Ascending aorta (tissue), 2 donors: ENCODE data around the gene EEIG2. TPM values are rescaled to one million over a fixed set of nuclear protein-coding genes. Genes with fewer than 3 reads are reported as not detected.

Experiments used
- DNase-seq, 2 donors: peaks; one replicate each; pipeline ENCODE4 v3.0.0-alpha.2; 2019; ENCODE audit warnings: low spot score in 2 of 2
- H3K27ac ChIP-seq, 2 donors: fragments of 200-600 bp; sonication (generic); one replicate each; pipeline ENCODE4 v1.5.1; 2016 to 2017; ENCODE audit warnings: mild to moderate bottlenecking in 1 of 2
- H3K27me3 ChIP-seq: fragments of 200-600 bp; sonication (generic); one replicate; pipeline ENCODE4 v1.5.1; 2017
- H3K36me3 ChIP-seq, 2 donors: fragments of 200-600 bp; sonication (generic); one replicate each; pipeline ENCODE4 v1.5.1; 2016
- H3K4me1 ChIP-seq, 2 donors: fragments of 200-600 bp; sonication (generic); one replicate each; pipeline ENCODE4 v1.5.1; 2016 to 2017; ENCODE audit warnings: mild to moderate bottlenecking in 1 of 2
- H3K4me3 ChIP-seq, 2 donors: fragments of 200-600 bp; sonication (generic); one replicate each; pipeline ENCODE4 v1.5.1; 2016 to 2017; ENCODE audit warnings: mild to moderate bottlenecking in 1 of 2
- H3K9me3 ChIP-seq, 2 donors: fragments of 200-600 bp; sonication (generic); one replicate each; pipeline ENCODE4 v1.5.1; 2016
- intact Hi-C: fragments of 100-400 bp; cut with DNase I; formaldehyde crosslinking; loops from one replicate; pipeline ENCODE4 v1.15.1; 2023
- total RNA-seq: library from RNA; depleted of rRNA; stranded (reverse); fragments of >200 nt; gene quantifications from one replicate; pipeline ENCODE4 v1.1.0, GENCODE V29; 2016
- TF ChIP-seq, protein P1 (sequence below), 3 experiments: fragments of 200-600 bp in 2 of 3; fragments of 450-650 bp in 1 of 3; sonication (generic) in 2 of 3; IDR thresholded peaks; one replicate each; pipeline ENCODE4 v1.5.1; 2016 to 2019; ENCODE audit warnings: antibody characterized with exemption in 3 of 3, mild to moderate bottlenecking in 1 of 3, moderate library complexity in 1 of 3

Gene EEIG2
- total RNA-seq, 1 donor from 2014 or later, result 9.6 TPM

GRCh38 chr1:108561689-108562326 lies 1.9 kb downstream of the EEIG2 start:
- TF ChIP-seq, protein P1, sequence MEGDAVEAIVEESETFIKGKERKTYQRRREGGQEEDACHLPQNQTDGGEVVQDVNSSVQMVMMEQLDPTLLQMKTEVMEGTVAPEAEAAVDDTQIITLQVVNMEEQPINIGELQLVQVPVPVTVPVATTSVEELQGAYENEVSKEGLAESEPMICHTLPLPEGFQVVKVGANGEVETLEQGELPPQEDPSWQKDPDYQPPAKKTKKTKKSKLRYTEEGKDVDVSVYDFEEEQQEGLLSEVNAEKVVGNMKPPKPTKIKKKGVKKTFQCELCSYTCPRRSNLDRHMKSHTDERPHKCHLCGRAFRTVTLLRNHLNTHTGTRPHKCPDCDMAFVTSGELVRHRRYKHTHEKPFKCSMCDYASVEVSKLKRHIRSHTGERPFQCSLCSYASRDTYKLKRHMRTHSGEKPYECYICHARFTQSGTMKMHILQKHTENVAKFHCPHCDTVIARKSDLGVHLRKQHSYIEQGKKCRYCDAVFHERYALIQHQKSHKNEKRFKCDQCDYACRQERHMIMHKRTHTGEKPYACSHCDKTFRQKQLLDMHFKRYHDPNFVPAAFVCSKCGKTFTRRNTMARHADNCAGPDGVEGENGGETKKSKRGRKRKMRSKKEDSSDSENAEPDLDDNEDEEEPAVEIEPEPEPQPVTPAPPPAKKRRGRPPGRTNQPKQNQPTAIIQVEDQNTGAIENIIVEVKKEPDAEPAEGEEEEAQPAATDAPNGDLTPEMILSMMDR (IDR thresholded peaks at IDR 0.05), result peak; percentile 12 to 39 (median 36)
- intact Hi-C loops, result loop anchor here (2.0 to 5.0 kb wide), 4 partner anchors 65 to 185 kb away; partner anchors contain the start of genes PRPF38B and STXBP3
- no peaks in the 10 kb centered on the region for H3K27me3 ChIP-seq
- peak in 1 of 2 donors; percentile 69 for DNase-seq
- no peaks in the 10 kb centered on the region for H3K9me3 ChIP-seq
- H3K4me3 ChIP-seq, result peak overlapping the region; percentile 72 to 87
- H3K27ac ChIP-seq, result no peak overlapping the region
- no peaks in the 10 kb centered on the region for H3K36me3 ChIP-seq
- H3K4me1 ChIP-seq, result peaks cover 9 to 19% of the 10 kb centered on the region in 2 donors

- TF ChIP-seq, protein P1 (IDR thresholded peaks at IDR 0.05), result no peak
- no peaks in the 10 kb centered on the region for H3K36me3 ChIP-seq
- intact Hi-C loops, result loop anchor here (5.0 kb wide), 1 partner anchor 63 kb away; no protein-coding TSS in a partner anchor
- no peaks in the 10 kb centered on the region for H3K27me3 ChIP-seq
- no peak overlapping the region for H3K4me3 ChIP-seq
- H3K4me1 ChIP-seq, result peaks cover 9 to 19% of the 10 kb centered on the region in 2 donors
- H3K27ac ChIP-seq, result no peak overlapping the region
- no peak for DNase-seq
- no peaks in the 10 kb centered on the region for H3K9me3 ChIP-seq
These were observed 3.9 kb downstream of the EEIG2 start for GRCh38 chr1:108563808-108564207.

DNA sequence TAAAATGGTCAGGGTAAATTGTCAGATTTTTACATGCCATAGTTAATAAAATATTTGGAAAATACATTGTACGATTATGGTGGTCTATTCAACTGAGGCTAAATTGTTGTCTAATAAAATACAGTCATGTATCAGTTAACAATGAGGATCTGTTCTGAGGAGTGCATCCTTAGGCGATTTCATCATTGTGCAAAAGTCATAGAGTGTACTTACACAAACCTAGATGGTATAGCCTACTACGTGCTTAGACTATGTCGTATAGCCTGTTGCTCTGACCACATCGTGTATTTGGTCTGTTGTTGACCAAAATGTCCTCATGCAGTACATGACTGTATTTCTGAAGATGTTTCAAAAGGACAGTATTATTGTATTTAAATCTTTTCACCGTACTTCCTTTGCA lies 5.2 kb downstream of the EEIG2 start:
- Histone ChIP-seq H3K36me3 (no peaks in the 10 kb centered on the region), H3K4me1 (peaks cover 9 to 17% of the 10 kb centered on the region in 2 donors), H3K9me3 (no peaks in the 10 kb centered on the region), H3K4me3 (no peak overlapping the region), H3K27me3 (no peaks in the 10 kb centered on the region), H3K27ac (no peak overlapping the region)
- TF ChIP-seq, protein P1 (IDR thresholded peaks at IDR 0.05), result no peak
- no peak for DNase-seq
- intact Hi-C loops, result no loop called here

DNA sequence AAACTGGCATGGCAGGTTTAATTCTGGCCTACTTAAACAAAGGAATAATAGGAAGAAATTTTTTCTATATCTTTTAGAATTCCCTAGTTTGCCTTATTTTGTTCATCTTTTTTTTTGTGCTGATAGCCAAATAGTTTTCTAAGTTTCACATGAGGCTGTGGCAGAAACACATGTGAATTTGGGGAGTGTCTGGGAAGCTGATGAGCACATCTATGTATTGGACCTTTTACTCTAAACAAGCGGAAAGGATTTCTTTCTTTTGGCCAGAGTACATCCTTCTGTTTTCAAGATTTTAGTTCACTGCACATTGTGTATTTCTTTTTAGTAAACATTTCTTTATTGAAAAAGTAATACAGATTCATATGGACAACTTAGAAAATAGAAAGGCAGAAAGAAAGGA lies 5.6 kb downstream of the EEIG2 start:
- Histone ChIP-seq H3K27ac (no peak overlapping the region), H3K4me1 (peaks cover 9 to 17% of the 10 kb centered on the region in 2 donors), H3K4me3 (no peak overlapping the region), H3K27me3 (no peaks in the 10 kb centered on the region), H3K9me3 (no peaks in the 10 kb centered on the region), H3K36me3 (no peaks in the 10 kb centered on the region)
- no peak for DNase-seq
- TF ChIP-seq, protein P1 (IDR thresholded peaks at IDR 0.05), result no peak
- intact Hi-C loops, result no loop called here

- Histone ChIP-seq H3K27me3 (no peaks in the 10 kb centered on the region), H3K4me3 (no peak overlapping the region), H3K36me3 (no peaks in the 10 kb centered on the region), H3K27ac (no peak overlapping the region), H3K9me3 (no peaks in the 10 kb centered on the region), H3K4me1 (no peaks in the 10 kb centered on the region)
- no peak for DNase-seq
- TF ChIP-seq, protein P1 (IDR thresholded peaks at IDR 0.05), result no peak
- intact Hi-C loops, result no loop called here
These were observed 8.7 kb downstream of the EEIG2 start for GRCh38 chr1:108568589-108568988.
